ENCODE results near the gene ACOT7. TPM values are rescaled to one million over a fixed set of nuclear protein-coding genes. Genes with fewer than 3 reads are reported as not detected.
A peak's percentile ranks its signal among the peaks of the same experiment; 100 is the strongest.

The ACOT7 gene
- total RNA-seq, 1 donor: 38.8 TPM

GRCh38 chr1:6424619-6425593 lies 31.3 kb upstream of the ACOT7 start, which contains the start of gene ESPN:
ESPN (plus strand) TSS chr1:6424776; CDS start chr1:6424956, 180 bp downstream.
- no peak for DNase-seq (ENCODE audit: low read depth in 2 of 3, low spot score in 2 of 3)

- no peak for DNase-seq (ENCODE audit: low read depth in 2 of 3, low spot score in 2 of 3)
Measured at GRCh38 chr1:6424000-6424565, 30.5 kb upstream of the ACOT7 start.

GRCh38 chr1:6423321-6423999 lies 29.9 kb upstream of the ACOT7 start:
- peak in 2 of 3 donors; percentile 43 to 53 for DNase-seq (ENCODE audit: low read depth in 2 of 3, low spot score in 2 of 3)

- DNase-seq (ENCODE audit: low read depth in 2 of 3, low spot score in 2 of 3): no peak
Measured at GRCh38 chr1:6421266-6421665, 27.7 kb upstream of the ACOT7 start.

GRCh38 chr1:6420454-6421042 lies 27.0 kb upstream of the ACOT7 start:
- peak in 2 of 3 donors; percentile 41 to 45 for DNase-seq (ENCODE audit: low read depth in 2 of 3, low spot score in 2 of 3)

- no peak for DNase-seq (ENCODE audit: low read depth in 2 of 3, low spot score in 2 of 3)
Measured at GRCh38 chr1:6419804-6420453, 26.4 kb upstream of the ACOT7 start, which contains the start of gene HES2. HES2 (minus strand) TSS chr1:6419919; CDS start chr1:6419820, 99 bp downstream.

GRCh38 chr1:6419397-6419803 lies 25.8 kb upstream of the ACOT7 start:
- DNase-seq (ENCODE audit: low read depth in 2 of 3, low spot score in 2 of 3): no peak

GRCh38 chr1:6418668-6419396 lies 25.3 kb upstream of the ACOT7 start:
- no peak for DNase-seq (ENCODE audit: low read depth in 2 of 3, low spot score in 2 of 3)

- no peak for DNase-seq (ENCODE audit: low read depth in 2 of 3, low spot score in 2 of 3)
Measured at GRCh38 chr1:6417961-6418667, 24.5 kb upstream of the ACOT7 start.

GRCh38 chr1:6416906-6417305 lies 23.3 kb upstream of the ACOT7 start:
- DNase-seq (ENCODE audit: low read depth in 2 of 3, low spot score in 2 of 3): no peak

GRCh38 chr1:6416295-6416656 lies 22.7 kb upstream of the ACOT7 start:
- DNase-seq (ENCODE audit: low read depth in 2 of 3, low spot score in 2 of 3): no peak

- no peak for DNase-seq (ENCODE audit: low read depth in 2 of 3, low spot score in 2 of 3)
Measured at GRCh38 chr1:6414881-6415626, 21.5 kb upstream of the ACOT7 start.

- peak in 2 of 3 donors; percentile 62 to 67 for DNase-seq (ENCODE audit: low read depth in 2 of 3, low spot score in 2 of 3)
Measured at GRCh38 chr1:6414443-6414844, 20.9 kb upstream of the ACOT7 start.

- DNase-seq (ENCODE audit: low read depth in 2 of 3, low spot score in 2 of 3): no peak
Measured at GRCh38 chr1:6412896-6413295, 19.3 kb upstream of the ACOT7 start.

GRCh38 chr1:6410248-6410893 lies 16.8 kb upstream of the ACOT7 start:
- DNase-seq (ENCODE audit: low read depth in 2 of 3, low spot score in 2 of 3): no peak

- no peak for DNase-seq (ENCODE audit: low read depth in 2 of 3, low spot score in 2 of 3)
Measured at GRCh38 chr1:6409733-6410132, 16.2 kb upstream of the ACOT7 start.

- DNase-seq (ENCODE audit: low read depth in 2 of 3, low spot score in 2 of 3): no peak
Measured at GRCh38 chr1:6409053-6409452, 15.5 kb upstream of the ACOT7 start.

- DNase-seq (ENCODE audit: low read depth in 2 of 3, low spot score in 2 of 3): no peak
Measured at GRCh38 chr1:6408023-6408422, 14.5 kb upstream of the ACOT7 start.
